Measurements from ENCODE around the gene KRT17.

The KRT17 gene

DNA sequence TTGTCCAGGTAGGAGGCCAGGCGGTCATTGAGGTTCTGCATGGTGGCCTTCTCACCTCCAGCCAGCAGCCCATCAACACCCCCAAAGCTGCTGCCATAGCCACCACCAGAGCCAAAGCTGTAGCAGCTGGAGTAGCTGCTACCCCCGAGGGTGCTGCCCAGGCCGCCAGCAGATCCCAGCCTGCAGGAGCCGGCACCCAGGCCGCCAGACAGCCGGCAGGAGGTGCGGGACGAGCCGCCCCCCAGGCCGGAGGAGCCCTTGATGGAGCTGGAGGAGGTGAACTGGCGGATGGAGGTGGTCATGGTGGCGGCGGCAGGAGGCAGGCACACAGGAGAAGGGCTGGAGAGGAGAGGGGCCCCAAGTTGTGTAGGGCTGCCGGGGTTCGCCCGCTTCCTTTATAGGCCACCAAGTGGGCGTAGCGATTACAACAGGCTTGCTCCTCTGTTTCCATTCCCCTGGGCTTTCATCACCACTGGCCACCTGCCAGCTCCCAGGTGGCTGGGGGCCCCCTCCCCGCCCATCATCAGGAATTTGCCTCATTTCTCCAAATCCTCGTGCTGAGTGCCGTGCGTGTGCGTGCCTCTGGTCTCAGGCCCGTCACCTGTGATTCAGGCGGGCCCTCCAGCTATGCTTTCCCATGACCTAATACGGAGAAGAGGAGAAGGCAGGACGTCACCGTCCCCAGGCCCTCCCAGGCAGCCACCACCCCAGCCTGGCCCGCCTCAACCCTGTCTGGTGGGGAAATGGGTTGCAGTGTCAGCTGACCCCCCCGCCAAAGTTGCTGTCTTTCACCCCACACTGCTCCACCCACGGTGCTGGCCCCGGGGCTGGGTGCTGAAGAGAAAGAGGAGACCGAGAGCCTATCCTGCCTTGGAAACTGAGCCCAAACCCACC, at the start of gene KRT17:
KRT17 (minus strand) TSS at position 368 of the 894 bp plus-strand sequence; CDS start at position 302, 66 bp downstream.
- Histone ChIP-seq H3K9me3 (ENCODE audit: insufficient read depth, low read depth, low read length) (no peaks in the 10 kb centered on the region), H3K4me3 (ENCODE audit: low read length) (no peak within 1 kb of the TSS), H3K36me3 (ENCODE audit: insufficient read depth, low read depth, low read length) (no peaks in the 10 kb centered on the region), H3K27ac (ENCODE audit: low read length) (no peak within 1 kb of the TSS), H3K4me1 (ENCODE audit: insufficient read depth, low read length) (0 out of 2 replicates have a peak, but pooled peaks cover 3% of the 10 kb centered on the region), H3K27me3 (ENCODE audit: insufficient read depth, low read length) (no peaks in the 10 kb centered on the region), H3K9ac (ENCODE audit: low read depth, low read length) (no peak within 1 kb of the TSS)

DNA sequence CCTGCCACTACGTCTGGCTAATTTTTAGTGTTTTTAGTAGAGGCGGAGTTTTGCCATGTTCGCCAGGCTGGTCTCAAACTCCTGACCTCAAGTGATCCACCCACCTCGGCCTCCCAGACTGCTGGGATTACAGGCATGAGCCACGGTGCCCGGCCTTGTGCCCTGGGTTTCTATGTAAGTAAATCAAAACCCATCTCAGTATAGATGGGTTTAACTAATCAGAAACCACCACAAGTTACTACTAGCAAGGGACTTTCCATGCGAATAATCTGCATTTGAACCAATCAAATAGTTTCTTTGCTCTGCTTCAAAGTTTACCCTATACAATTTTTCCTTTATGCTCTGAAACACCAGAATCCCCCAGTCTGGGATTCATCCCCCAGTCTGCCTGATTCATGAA, 47.8 kb upstream of the KRT17 start:
- H3K27ac ChIP-seq (ENCODE audit: low read length): no peak overlapping the region
- H3K9me3 ChIP-seq (ENCODE audit: insufficient read depth, low read depth, low read length): no peaks in the 10 kb centered on the region
- no peaks in the 10 kb centered on the region for H3K36me3 ChIP-seq (ENCODE audit: insufficient read depth, low read depth, low read length)
- H3K4me1 ChIP-seq (ENCODE audit: insufficient read depth, low read length): peaks cover 15% of the 10 kb centered on the region; the same call in 1 of the 2 replicates
- no peak overlapping the region for H3K9ac ChIP-seq (ENCODE audit: low read depth, low read length)
- peaks cover 5% of the 10 kb centered on the region; the same call in 1 of the 2 replicates for H3K27me3 ChIP-seq (ENCODE audit: insufficient read depth, low read length)
- H3K4me3 ChIP-seq (ENCODE audit: low read length): no peak overlapping the region

DNA sequence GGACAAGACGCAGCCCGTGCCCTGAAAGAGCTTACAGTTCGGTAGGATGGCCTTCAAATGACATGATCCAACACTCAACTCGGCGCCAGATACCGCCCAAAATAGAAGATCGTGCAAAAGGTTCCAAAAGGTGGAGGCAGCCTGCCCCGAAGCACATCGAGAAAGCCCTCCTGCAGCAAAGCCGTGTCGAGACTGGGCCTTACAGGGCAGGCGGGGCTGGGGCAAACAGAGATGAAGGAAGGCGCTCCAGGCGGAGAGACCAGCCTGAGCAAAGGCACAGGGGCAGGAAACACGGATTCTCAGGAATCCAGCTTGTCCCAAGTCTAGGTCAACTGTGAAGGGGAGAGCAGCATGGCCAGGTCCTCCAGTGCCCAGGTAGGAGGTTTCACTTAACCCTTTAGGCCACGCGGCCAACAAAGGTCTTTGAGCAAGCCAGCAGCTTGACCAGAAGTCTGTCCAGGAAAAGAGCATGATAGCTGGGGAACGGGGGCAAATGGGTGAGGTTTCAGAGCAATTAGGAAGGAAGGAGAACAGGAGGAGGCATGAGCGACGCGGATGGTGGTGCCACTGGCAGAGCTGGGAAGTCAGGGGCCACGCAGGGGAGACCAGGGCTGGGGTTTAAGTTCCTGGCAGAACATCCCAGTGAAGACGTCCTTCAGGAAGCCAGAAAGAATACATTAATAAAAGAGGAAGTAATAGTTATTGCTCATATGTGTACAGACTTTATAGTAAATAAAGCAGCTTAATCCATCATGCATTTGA, 43.1 kb upstream of the KRT17 start:
- Histone ChIP-seq H3K9ac (ENCODE audit: low read depth, low read length) (no peak overlapping the region; the same call in 1 of the 2 replicates), H3K4me3 (ENCODE audit: low read length) (peak overlapping the region; percentile 79; the same call in 1 of the 2 replicates), H3K4me1 (ENCODE audit: insufficient read depth, low read length) (peaks cover 6% of the 10 kb centered on the region; the same call in 1 of the 2 replicates), H3K36me3 (ENCODE audit: insufficient read depth, low read depth, low read length) (no peaks in the 10 kb centered on the region), H3K27ac (ENCODE audit: low read length) (no peak overlapping the region), H3K27me3 (ENCODE audit: insufficient read depth, low read length) (peaks cover 16% of the 10 kb centered on the region), H3K9me3 (ENCODE audit: insufficient read depth, low read depth, low read length) (no peaks in the 10 kb centered on the region)

DNA sequence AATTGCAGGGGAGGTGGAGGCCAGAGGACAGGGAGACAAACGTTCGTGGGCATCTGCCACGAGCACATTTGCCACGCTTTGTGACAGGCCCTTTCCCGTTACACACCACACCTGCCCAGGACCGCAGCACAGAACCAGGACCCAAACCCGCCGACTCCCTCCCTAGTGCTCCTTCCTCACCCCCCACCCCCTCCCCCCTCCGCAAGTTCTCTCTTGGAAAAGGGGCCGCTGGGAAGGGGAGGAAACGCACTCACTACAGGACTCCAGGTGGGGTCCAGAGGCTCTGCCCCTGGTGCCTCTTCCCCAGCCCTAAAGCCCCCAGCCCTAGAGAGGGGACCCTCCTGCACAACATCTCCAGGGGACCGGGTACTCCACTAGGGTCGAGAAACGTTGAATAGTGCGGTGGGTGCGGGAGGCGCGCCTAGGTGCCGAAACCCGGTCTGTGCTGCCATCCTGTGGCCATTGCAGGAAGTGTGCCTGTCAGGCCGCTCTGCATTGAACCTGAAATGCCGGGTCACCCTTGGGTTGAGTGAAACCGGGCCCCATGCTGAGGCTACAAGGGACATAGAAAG, 42.4 kb upstream of the KRT17 start:
- Histone ChIP-seq H3K9me3 (ENCODE audit: insufficient read depth, low read depth, low read length) (no peaks in the 10 kb centered on the region), H3K27ac (ENCODE audit: low read length) (no peak overlapping the region), H3K9ac (ENCODE audit: low read depth, low read length) (peak overlapping the region; percentile 48; the same call in 1 of the 2 replicates), H3K4me1 (ENCODE audit: insufficient read depth, low read length) (peaks cover 6% of the 10 kb centered on the region; the same call in 1 of the 2 replicates), H3K27me3 (ENCODE audit: insufficient read depth, low read length) (peaks cover 16% of the 10 kb centered on the region), H3K36me3 (ENCODE audit: insufficient read depth, low read depth, low read length) (no peaks in the 10 kb centered on the region), H3K4me3 (ENCODE audit: low read length) (peak overlapping the region; percentile 79)

DNA sequence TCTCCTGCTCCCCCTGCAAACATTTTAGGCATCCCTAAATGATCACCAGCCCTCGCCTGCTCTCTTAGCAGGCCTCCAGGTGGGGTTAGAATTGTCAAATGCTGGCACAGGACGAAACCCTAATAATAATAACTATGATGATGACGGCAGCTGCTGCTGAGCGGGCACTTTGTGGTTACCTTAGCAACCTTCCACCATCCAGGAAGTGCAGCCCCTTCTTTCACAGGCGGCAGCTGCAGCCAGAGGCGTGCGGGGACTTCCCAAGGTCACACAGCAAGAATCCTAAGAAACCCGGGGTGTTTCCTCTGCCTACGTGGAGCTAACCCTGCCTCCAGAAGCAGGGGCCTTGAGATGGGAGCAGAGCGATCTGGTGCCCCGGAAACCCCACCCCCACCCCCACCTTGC, 41.9 kb upstream of the KRT17 start:
- Histone ChIP-seq H3K4me3 (ENCODE audit: low read length) (peak overlapping the region; percentile 79), H3K27ac (ENCODE audit: low read length) (no peak overlapping the region), H3K9me3 (ENCODE audit: insufficient read depth, low read depth, low read length) (no peaks in the 10 kb centered on the region), H3K27me3 (ENCODE audit: insufficient read depth, low read length) (peaks cover 16% of the 10 kb centered on the region), H3K9ac (ENCODE audit: low read depth, low read length) (peak overlapping the region; percentile 50; the same call in 1 of the 2 replicates), H3K36me3 (ENCODE audit: insufficient read depth, low read depth, low read length) (no peaks in the 10 kb centered on the region), H3K4me1 (ENCODE audit: insufficient read depth, low read length) (peaks cover 6% of the 10 kb centered on the region; the same call in 1 of the 2 replicates)

DNA sequence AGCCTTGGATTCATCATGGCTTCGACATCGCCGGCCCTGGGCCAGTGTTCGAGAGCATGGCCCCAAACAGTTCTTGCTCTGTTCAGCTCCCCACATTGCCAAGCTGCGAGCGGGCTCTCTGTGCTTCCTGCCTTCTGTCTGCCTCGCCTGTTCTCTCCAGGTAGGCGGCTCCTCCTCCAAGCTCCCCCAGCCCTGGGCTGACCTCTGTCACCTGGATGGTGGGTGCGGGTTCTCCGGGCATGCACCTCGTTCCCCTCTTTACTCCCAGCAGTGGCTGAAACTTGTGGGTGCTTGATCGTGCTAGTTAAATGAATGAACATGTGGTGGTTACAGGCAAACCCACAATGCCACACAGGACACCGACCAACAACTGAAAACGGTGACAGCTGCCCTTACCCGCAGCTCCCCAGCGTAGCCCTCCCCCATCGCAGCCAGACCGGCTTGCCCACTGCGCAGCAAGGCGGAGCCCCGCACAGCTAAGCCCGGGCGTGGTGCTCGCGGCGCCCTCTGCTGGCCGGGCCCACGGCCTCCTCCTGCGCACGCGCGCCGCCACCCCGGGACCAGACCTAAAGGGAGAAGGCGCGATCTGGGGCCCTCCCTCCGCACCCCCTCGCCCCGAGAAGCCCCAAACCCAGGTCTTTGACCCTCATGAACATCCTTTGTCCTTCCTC, 41.3 kb upstream of the KRT17 start:
- H3K27ac ChIP-seq (ENCODE audit: low read length): no peak overlapping the region
- peak overlapping the region; percentile 79 for H3K4me3 ChIP-seq (ENCODE audit: low read length)
- H3K9me3 ChIP-seq (ENCODE audit: insufficient read depth, low read depth, low read length): no peaks in the 10 kb centered on the region
- H3K9ac ChIP-seq (ENCODE audit: low read depth, low read length): peak overlapping the region; percentile 50; the same call in 1 of the 2 replicates
- H3K27me3 ChIP-seq (ENCODE audit: insufficient read depth, low read length): peaks cover 16% of the 10 kb centered on the region
- no peaks in the 10 kb centered on the region for H3K36me3 ChIP-seq (ENCODE audit: insufficient read depth, low read depth, low read length)
- peaks cover 6% of the 10 kb centered on the region; the same call in 1 of the 2 replicates for H3K4me1 ChIP-seq (ENCODE audit: insufficient read depth, low read length)

DNA sequence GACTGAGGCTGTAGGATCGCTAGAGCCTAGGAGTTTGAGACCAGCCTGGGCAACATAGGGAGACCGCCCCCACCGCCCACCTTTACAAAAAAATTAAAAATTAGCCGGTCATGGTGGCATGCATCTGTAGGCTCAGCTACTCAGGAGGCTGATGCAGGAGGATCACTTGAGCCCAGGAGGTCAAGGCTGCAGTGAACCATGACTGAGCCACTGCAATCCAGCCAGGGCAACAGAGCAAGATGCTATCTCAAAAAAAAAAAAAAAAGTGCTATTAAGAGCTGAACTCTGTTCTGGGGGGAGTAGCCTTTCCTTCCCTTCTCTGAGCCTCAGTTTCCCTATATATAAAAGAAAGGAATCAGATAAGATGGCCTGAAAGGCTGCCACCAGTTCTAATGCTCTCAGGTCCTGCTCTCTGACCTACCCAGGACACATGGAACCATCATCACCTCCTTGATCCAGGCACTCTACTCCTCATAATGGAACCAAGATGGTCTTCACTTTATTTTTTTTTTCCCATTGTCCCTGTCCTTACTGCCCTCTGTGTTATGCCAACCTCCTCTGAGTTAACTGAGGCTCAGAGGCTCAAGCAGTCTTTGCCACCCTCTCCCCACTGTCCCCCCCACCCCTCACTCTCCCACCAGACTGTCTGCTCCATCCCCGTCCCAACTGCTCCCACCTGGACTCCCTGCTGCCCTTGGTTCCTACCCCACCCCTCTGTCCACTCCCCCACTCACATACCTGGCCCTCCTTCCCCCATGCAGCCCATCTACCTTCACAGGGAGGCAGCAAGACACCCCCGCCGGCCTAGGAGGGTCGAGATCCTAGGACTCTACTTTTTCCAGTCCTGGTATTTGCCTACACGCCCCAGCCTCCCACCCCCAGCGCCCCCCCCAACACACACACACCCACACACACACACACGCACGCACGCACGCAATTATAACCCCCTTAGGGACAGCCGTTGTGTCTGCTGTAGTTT, 40.5 kb upstream of the KRT17 start:
- no peak overlapping the region for H3K27ac ChIP-seq (ENCODE audit: low read length)
- H3K4me1 ChIP-seq (ENCODE audit: insufficient read depth, low read length): peaks cover 6% of the 10 kb centered on the region; the same call in 1 of the 2 replicates
- no peak overlapping the region for H3K4me3 ChIP-seq (ENCODE audit: low read length)
- no peaks in the 10 kb centered on the region for H3K9me3 ChIP-seq (ENCODE audit: insufficient read depth, low read depth, low read length)
- H3K36me3 ChIP-seq (ENCODE audit: insufficient read depth, low read depth, low read length): no peaks in the 10 kb centered on the region
- H3K9ac ChIP-seq (ENCODE audit: low read depth, low read length): no peak overlapping the region
- peaks cover 16% of the 10 kb centered on the region for H3K27me3 ChIP-seq (ENCODE audit: insufficient read depth, low read length)

DNA sequence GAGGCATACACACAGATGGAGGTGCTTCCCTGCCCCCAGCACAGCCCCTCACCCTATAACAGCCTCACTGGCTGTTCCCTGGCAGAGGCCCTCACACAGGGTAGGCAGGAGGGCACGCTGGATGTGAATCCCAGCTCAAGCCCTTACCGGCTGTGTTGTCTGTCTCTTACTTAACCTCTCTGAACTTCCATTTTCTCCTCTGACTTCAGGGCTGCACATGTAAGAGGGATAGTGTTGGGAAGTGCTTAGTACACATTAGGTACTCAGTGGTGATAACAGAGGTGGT, 39.7 kb upstream of the KRT17 start:
- Histone ChIP-seq H3K27ac (ENCODE audit: low read length) (no peak overlapping the region), H3K9ac (ENCODE audit: low read depth, low read length) (no peak overlapping the region), H3K36me3 (ENCODE audit: insufficient read depth, low read depth, low read length) (no peaks in the 10 kb centered on the region), H3K4me3 (ENCODE audit: low read length) (no peak overlapping the region), H3K27me3 (ENCODE audit: insufficient read depth, low read length) (peaks cover 16% of the 10 kb centered on the region), H3K9me3 (ENCODE audit: insufficient read depth, low read depth, low read length) (no peaks in the 10 kb centered on the region), H3K4me1 (ENCODE audit: insufficient read depth, low read length) (peaks cover 6% of the 10 kb centered on the region; the same call in 1 of the 2 replicates)

DNA sequence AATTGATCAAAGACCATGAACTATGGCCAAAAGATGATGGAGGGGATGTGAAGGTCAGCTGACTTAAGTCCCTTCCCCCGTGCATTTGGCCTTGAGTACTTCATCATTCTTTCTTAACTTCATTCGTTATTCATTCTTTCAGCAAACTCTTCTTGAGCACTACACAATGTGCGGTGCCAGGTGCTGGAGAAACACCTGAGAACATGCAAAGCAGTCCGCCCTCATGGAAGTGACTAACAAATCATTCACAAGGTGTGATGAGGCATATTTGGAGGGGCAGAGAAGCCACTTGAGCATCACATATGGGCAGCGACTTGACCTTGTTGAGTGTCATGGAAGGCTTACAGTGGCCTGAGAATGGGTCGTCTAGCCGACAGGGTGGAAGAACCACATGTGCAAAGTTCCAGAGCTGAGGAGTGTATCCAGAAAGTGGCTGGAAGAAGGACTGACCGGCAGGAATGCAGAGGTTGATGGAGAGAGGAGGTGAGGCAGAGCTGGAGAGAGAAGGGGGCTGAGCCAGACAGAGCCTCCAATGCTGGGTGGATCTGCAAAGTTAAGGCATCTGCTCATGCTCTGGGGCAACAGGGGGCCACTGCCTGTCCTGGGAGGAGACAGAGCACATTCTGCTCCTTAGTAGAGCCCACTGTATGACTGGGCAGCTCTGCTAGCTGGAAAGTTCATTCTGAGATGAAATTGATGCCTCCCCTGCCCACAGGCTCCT, 39.2 kb upstream of the KRT17 start:
- Histone ChIP-seq H3K36me3 (ENCODE audit: insufficient read depth, low read depth, low read length) (no peaks in the 10 kb centered on the region), H3K9ac (ENCODE audit: low read depth, low read length) (no peak overlapping the region), H3K9me3 (ENCODE audit: insufficient read depth, low read depth, low read length) (no peaks in the 10 kb centered on the region), H3K27ac (ENCODE audit: low read length) (no peak overlapping the region), H3K4me1 (ENCODE audit: insufficient read depth, low read length) (peaks cover 6% of the 10 kb centered on the region; the same call in 1 of the 2 replicates), H3K27me3 (ENCODE audit: insufficient read depth, low read length) (peaks cover 16% of the 10 kb centered on the region), H3K4me3 (ENCODE audit: low read length) (no peak overlapping the region)

DNA sequence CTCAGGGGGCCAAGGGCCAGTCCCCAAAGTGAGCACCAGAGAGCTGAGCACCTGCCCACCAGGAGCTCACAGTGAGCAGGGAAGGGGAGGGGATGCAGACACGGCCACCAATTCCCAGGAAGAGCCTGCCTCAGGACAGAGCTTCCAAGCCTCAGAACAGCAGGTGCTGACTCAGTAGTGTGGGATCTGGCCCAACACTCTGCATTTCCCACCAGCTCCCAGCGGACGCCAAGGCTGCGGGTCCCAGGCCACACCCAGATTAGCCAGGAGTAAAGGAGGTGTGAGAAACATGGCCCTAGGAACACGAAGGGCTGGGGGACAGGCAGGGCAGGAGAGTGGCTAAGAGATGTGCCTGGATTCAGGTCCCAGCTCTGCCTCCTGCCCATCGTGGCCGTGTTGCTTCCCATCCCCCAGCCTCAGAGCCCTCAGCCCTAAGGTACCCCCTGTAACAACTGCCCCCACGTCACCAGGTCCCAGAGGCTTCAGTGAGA, 35.9 kb upstream of the KRT17 start:
- Histone ChIP-seq H3K9ac (ENCODE audit: low read depth, low read length) (no peak overlapping the region), H3K36me3 (ENCODE audit: insufficient read depth, low read depth, low read length) (no peaks in the 10 kb centered on the region), H3K4me1 (ENCODE audit: insufficient read depth, low read length) (no peaks in the 10 kb centered on the region; the same call in 1 of the 2 replicates), H3K27ac (ENCODE audit: low read length) (no peak overlapping the region), H3K4me3 (ENCODE audit: low read length) (no peak overlapping the region), H3K9me3 (ENCODE audit: insufficient read depth, low read depth, low read length) (no peaks in the 10 kb centered on the region), H3K27me3 (ENCODE audit: insufficient read depth, low read length) (peaks cover 8% of the 10 kb centered on the region; the same call in 1 of the 2 replicates)
